MCF 10A (cell line): Measurements from ENCODE around the gene ALDH1A2. TPM values are rescaled to one million over a fixed set of nuclear protein-coding genes. Genes with fewer than 3 reads are reported as not detected.

Source experiments
- BruUV-seq: library from RNA; stranded (reverse); fragments of 400-500 nt; replicated peaks from 2 replicates; lab custom pipeline; 2021; lab: Mats Ljungman, UMichigan
- CTCF ChIA-PET: fragments of 300-600 bp; sonication (Branson Sonifier 250); formaldehyde crosslinking; extraction: SDS; loops from one replicate; lab custom pipeline; 2021; ENCODE audit warnings: antibody characterized with exemption, inconsistent platforms; lab: Yijun Ruan, JAX
- POLR2A ChIA-PET: fragments of 300-600, 350-650 bp; sonication (Branson Sonifier 250); formaldehyde crosslinking; extraction: SDS; loops from one replicate; lab custom pipeline; 2020; ENCODE audit warnings: antibody characterized with exemption, inconsistent platforms; lab: Yijun Ruan, JAX
- DNase-seq: peaks from one replicate; pipeline ENCODE4 v3.0.0-alpha.2; 2018; ENCODE audit not compliant: unreplicated experiment
- H3K27ac Mint-ChIP-seq: one replicate; pipeline ENCODE4 v1.8.0; 2022; ENCODE audit warnings: mild to moderate bottlenecking, low read depth, mixed read lengths; ENCODE audit not compliant: unreplicated experiment
- H3K27me3 Mint-ChIP-seq: one replicate; pipeline ENCODE4 v1.8.0; 2022; ENCODE audit warnings: mixed read lengths; ENCODE audit not compliant: insufficient read depth, unreplicated experiment
- H3K36me3 Mint-ChIP-seq: one replicate; pipeline ENCODE4 v1.8.0; 2022; ENCODE audit warnings: mild to moderate bottlenecking, moderate library complexity, mixed read lengths; ENCODE audit not compliant: insufficient read depth, unreplicated experiment
- H3K4me1 Mint-ChIP-seq: one replicate; pipeline ENCODE4 v1.8.0; 2022; ENCODE audit warnings: mixed read lengths; ENCODE audit not compliant: insufficient read depth, unreplicated experiment
- H3K4me3 Mint-ChIP-seq: one replicate; pipeline ENCODE4 v1.8.0; 2022; ENCODE audit warnings: mild to moderate bottlenecking, moderate library complexity, mixed read lengths; ENCODE audit not compliant: unreplicated experiment
- H3K9me3 Mint-ChIP-seq: one replicate; pipeline ENCODE4 v1.8.0; 2022; ENCODE audit warnings: mixed read lengths; ENCODE audit not compliant: unreplicated experiment
- CTCF ChIP-seq: fragments of 200-600 bp; IDR thresholded peaks from one replicate; pipeline ENCODE4 v1.8.0; 2022; ENCODE audit warnings: antibody characterized with exemption, mild to moderate bottlenecking; ENCODE audit not compliant: unreplicated experiment
- intact Hi-C: fragments of 100-400 bp; cut with micrococcal nuclease; formaldehyde crosslinking; loops from 2 replicates; pipeline ENCODE4 v1.14.1; 2022
- total RNA-seq: library from RNA; stranded (reverse); gene quantifications from 2 replicates; pipeline ENCODE4 v1.2.3, GENCODE V29; 2022

ALDH1A2 gene
- total RNA-seq, 1 experiment from 2014 or later, result 1.2 TPM

GRCh38 chr15:58064980-58065444 is 499 bp downstream of the ALDH1A2 start:
- CTCF ChIA-PET, result interaction anchor here (0.6 to 8.3 kb wide), 3 partner anchors 24 to 418 kb away, joined by 3 to 340 read pairs (median 72); no protein-coding TSS in a partner anchor
- no peaks in the 10 kb centered on the region for H3K27me3 Mint-ChIP-seq

GRCh38 chr15:58064082-58064979 is 1.2 kb downstream of the ALDH1A2 start:
- Mint-ChIP-seq H3K9me3 (no peaks in the 10 kb centered on the region), H3K27ac (no peak overlapping the region), H3K27me3 (no peaks in the 10 kb centered on the region), H3K4me1 (peaks cover 5% of the 10 kb centered on the region), H3K4me3 (no peak overlapping the region), H3K36me3 (no peaks in the 10 kb centered on the region)
- CTCF ChIA-PET, result interaction anchor here (0.6 to 8.2 kb wide), 11 partner anchors 21 to 505 kb away, joined by 3 to 72 read pairs (median 4); no protein-coding TSS in a partner anchor
- POLR2A ChIA-PET, result no interaction called here
- intact Hi-C loops, result no loop called here
- no TSS peak for BruUV-seq
- no peak for TF ChIP-seq CTCF
- DNase-seq, result no peak

More at GRCh38 chr15:58064980-58065444, 499 bp downstream of the ALDH1A2 start:
- TF ChIP-seq CTCF, result no peak
- Mint-ChIP-seq H3K4me3 (no peak overlapping the region), H3K27ac (no peak overlapping the region), H3K4me1 (peaks cover 5% of the 10 kb centered on the region), H3K9me3 (no peaks in the 10 kb centered on the region), H3K36me3 (no peaks in the 10 kb centered on the region)
- no TSS peak for BruUV-seq
- no peak for DNase-seq
- POLR2A ChIA-PET, result no interaction called here
- intact Hi-C loops, result no loop called here

GRCh38 chr15:58063614-58064013 is 1.9 kb downstream of the ALDH1A2 start:
- Mint-ChIP-seq H3K4me1 (peaks cover 5% of the 10 kb centered on the region), H3K9me3 (no peaks in the 10 kb centered on the region), H3K4me3 (no peak overlapping the region), H3K27ac (no peak overlapping the region), H3K36me3 (no peaks in the 10 kb centered on the region), H3K27me3 (no peaks in the 10 kb centered on the region)
- CTCF ChIA-PET, result interaction anchor here (0.6 to 8.2 kb wide), 10 partner anchors 21 to 504 kb away, joined by 3 to 72 read pairs (median 4); no protein-coding TSS in a partner anchor
- TF ChIP-seq CTCF, result no peak
- BruUV-seq, result no TSS peak
- POLR2A ChIA-PET, result no interaction called here
- DNase-seq, result no peak
- intact Hi-C loops, result no loop called here

- BruUV-seq, result no TSS peak
- ChIA-PET POLR2A (no interaction called here), CTCF (interaction anchor here (0.7 to 8.2 kb wide), 7 partner anchors 15 to 328 kb away, joined by 3 to 72 read pairs (median 6); no protein-coding TSS in a partner anchor)
- H3K4me1 Mint-ChIP-seq, result peaks cover 6% of the 10 kb centered on the region
- intact Hi-C loops, result no loop called here
- H3K27me3 Mint-ChIP-seq, result no peaks in the 10 kb centered on the region
- no peak overlapping the region for H3K4me3 Mint-ChIP-seq
- no peaks in the 10 kb centered on the region for H3K9me3 Mint-ChIP-seq
- TF ChIP-seq CTCF, result no peak
- H3K27ac Mint-ChIP-seq, result no peak overlapping the region
- DNase-seq, result no peak
- H3K36me3 Mint-ChIP-seq, result no peaks in the 10 kb centered on the region
These were observed 2.5 kb downstream of the ALDH1A2 start for GRCh38 chr15:58062983-58063382.
